Measurements from ENCODE around the gene TCF20.
A peak's percentile ranks its signal among the peaks of the same experiment; 100 is the strongest.

TCF20 gene

GRCh38 chr22:42222140-42222539 is 48.3 kb downstream of the TCF20 start:
- no peak for TF ChIP-seq CTCF (IDR thresholded peaks at IDR 0.05; ENCODE audit: extremely low read depth, missing control alignments)
- DNase-seq (ENCODE audit: low spot score) = peak; percentile 45

Measured in GM20000 (cell line).